Embryonic facial prominence (tissue), 1 donor: ENCODE data around the gene GPN1.
"Not testable (repeated sequence)": the region's sequence is repeated elsewhere in the genome, so short reads cannot be mapped to it uniquely, and the experiment has no call there.

Source experiments
- DNase-seq: peaks from one replicate; pipeline ENCODE4 v3.0.0-alpha.2; 2016; ENCODE audit errors: extremely low spot score

The GPN1 gene

GRCh38 chr2:27627963-27628766 is 685 bp upstream of the GPN1 start:
- DNase-seq: peak; percentile 7

DNA sequence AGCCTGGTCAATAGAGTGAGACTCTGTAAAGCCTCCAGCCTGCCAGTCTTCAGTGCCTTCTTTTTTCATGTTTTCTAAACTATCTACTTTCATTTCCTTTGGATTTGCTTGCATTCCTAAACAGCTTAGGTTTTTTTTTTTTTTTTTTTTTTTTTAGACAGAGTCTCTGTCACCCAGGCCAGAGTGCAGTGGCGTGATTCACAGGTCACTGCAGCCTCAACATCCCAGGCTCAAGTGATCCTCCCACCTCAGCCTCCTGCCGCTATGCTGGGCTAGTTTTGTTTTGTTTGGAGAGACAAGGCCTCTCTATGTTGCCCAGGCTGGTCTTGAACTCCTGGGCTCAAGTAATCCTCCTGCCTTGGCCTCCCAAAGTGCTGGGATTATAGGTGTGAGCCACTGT is 1.4 kb downstream of the GPN1 start:
- not testable (repeated sequence) for DNase-seq

DNA sequence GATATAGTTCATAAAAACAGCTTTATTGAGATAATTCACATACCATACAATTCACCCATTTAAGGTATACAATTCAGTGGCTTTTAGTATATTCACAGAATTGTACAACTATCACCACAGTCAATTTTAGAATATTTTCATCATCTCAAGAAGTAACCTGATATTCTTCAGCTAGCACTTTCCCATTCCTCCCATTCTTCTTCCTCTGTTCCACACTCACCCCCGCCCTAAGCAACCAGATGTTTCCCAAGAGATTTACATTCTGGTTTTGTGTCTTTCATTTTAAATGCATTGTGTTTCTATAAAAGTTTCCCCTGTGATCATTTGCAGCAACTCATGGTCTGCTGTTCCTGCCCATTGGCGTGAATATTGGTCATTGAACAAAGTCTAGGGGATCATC is 5.4 kb downstream of the GPN1 start:
- no peak for DNase-seq

- no peak for DNase-seq
Observed at GRCh38 chr2:27636766-27637165, 7.9 kb downstream of the GPN1 start.

DNA sequence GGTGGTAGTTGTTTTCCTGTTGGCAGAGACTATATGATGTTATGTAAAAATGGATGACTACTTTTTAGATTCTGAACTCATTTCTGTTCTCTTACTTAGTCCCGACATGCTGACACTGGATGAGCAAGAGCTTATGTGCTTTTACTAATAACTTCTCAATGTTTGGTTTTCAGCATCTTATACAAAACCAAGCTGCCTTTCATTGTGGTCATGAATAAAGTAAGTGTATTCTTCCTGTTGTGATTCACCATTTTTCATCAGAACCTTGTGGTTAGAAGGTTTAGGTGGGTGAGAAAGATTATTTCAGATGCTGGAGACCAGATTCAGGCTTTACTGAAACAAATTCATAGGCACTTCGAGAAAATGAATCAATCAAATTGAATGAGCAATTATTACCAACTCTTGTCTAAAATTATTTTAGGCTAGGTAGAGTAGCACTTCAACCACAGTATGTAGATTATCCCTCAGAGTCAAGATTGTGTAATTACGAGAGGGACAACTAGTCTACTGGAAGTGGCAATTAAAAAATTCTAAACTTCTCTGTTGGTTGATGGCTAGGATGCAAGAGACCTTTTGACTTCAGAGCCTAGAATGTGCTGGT is 9.3 kb downstream of the GPN1 start:
- no peak for DNase-seq

GRCh38 chr2:27638709-27639108 is 9.9 kb downstream of the GPN1 start:
- DNase-seq: no peak

DNA sequence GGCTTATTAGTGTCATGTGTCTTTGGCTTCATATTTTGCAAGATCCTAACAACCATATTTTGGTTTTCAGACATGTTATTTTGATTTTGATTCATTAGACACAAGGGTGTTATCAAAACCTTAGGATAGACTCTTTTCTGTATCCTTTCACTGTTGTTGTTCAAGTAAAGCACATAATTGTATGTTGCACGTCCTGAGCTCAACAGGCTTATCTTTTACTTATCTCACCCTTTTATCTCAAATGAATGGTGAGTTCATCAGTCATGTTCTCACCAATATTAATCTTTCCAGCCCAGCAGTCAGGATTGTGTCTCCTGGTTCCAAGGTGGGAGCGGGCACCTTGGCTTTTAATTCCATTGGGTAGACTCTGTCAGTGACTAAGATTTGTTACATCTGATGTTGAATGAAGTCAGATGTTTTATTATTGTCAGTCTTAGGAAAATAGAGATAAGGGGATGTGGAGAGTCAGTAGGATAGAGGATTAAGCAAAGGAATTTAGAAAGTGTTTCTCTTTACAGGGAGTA is 11.9 kb downstream of the GPN1 start:
- no peak for DNase-seq

- DNase-seq: no peak
Observed at GRCh38 chr2:27645197-27645596, 16.3 kb downstream of the GPN1 start.

GRCh38 chr2:27647289-27647688 is 18.4 kb downstream of the GPN1 start:
- DNase-seq: no peak

- no peak for DNase-seq
Observed at GRCh38 chr2:27647737-27648136, 18.9 kb downstream of the GPN1 start.

DNA sequence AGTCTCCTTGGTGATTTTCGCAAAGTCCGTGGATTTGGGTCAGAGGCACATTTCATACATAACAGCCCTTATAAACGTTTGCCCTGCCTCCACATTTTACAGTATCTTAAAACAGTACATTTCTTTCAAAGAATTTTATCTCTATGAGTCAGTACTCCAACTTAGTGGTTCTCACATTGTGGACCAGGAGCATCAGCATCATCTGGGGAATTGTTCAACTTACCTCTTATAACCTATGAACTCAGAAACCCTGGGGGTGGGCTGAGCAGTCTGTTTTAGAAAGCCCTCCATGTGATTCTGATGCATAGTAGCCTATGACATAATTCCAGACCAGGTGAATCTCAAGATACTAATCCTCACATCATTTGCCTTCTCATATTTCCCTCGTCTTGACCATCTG is 22.2 kb downstream of the GPN1 start:
- no peak for DNase-seq

DNA sequence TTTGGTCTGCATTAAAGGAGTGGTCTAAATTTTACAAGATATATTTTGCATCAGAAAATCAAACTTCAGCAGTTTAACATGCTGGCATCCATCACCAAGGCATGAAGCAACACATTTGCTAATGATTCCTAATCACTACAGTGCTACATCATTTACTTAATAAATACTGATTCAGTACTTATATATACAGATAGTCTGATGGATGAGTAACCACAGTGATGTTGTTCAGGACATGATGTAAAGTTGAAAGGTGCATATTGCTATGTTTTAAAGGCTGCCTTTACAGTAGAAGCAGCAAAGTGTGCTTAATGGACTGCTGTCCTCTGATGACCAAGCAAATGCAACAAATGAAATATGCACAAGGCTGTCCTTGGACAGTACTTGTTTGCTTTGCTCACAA is 23.5 kb downstream of the GPN1 start:
- DNase-seq: no peak

DNA sequence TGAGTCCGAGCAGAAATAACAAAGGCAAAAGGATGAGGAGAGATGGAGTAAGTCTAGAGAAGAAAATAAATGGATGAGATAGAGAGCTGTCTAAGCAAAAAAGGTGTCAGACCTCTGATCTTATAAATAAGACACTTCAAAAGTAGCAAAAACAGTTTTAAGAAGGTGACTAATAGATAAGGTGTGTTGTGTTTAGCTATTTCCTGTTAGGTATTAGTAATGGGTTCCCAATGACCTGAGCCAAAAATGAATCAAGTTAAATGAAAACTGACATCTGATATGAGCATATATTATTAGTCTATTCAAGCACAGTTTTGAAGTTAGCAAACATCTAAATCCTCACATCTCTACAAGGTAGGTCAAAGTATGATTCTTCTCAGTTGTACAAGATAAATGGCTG is 23.9 kb downstream of the GPN1 start:
- DNase-seq: no peak

DNA sequence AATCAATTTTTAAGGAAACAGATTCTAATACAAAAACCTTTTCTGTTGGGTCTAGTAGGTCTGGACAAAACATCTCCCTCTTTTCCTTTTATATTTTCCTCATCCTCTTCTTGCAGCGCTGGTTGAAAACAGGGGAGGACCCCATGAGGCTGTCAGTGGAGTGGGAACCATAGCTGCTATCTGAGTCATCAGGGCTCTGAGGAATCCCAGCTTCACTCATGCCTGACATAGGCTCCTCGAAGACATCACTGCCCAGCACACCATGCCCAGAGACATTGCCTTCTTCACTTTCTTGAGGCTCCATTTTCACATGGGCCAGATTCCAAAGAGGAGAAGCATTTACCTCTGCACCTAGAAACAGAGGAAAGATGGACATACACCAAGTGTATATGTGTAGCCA is 24.5 kb downstream of the GPN1 start:
- no peak for DNase-seq

- no peak for DNase-seq
Observed at GRCh38 chr2:27655155-27655951, 26.5 kb downstream of the GPN1 start.

DNA sequence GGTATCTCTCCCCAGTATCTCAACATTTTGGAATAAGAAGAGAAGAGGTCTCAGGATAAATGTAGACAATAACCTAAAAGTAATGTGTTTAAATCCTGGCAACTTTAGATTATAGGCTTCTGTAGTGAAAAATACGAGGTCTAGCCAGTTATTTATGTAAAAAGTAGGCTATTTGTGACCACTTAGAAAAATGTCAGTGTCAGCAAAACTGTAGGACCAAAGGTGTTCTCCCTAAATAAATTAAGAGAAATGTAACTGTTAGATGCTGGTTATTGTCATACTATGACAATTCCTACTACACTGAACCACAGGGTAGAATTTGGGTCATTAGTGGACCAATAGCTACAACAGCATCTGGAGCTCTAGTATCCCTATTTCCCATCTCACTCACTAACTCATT is 32.5 kb downstream of the GPN1 start:
- no peak for DNase-seq

- peak; percentile 85 for DNase-seq
Observed at GRCh38 chr2:27663285-27664153, 34.7 kb downstream of the GPN1 start, which contains the start of the genes SLC4A1AP and SUPT7L. Gene SLC4A1AP, plus strand, starts transcription at chr2:27663889. Its CDS starts 26 bp downstream, at chr2:27663915. Gene SUPT7L, minus strand, starts transcription at chr2:27663614. Its CDS starts 1,422 bp downstream, at chr2:27662192.

- no peak for DNase-seq
Observed at GRCh38 chr2:27664154-27664574, 35.3 kb downstream of the GPN1 start.

GRCh38 chr2:27664622-27665363 is 35.9 kb downstream of the GPN1 start:
- DNase-seq: no peak

DNA sequence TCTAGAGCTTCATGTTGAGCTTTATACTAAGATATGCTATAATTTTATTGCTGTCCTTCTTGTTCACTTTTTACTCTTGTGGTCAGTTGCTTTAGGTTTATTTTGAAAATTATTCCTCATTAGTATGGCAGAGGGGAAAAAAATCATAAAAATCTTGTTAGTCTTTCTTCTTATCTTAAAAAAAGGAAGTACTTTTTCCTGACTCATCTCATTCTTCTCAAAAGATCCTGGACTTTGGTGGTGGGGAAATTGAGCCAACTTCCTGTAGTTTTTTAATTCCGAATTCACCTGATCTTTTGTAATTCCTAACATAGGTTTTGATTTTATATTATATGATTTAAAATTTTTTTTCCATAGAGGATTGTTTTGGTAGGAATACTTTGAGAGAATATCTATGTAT is 38.6 kb downstream of the GPN1 start:
- no peak for DNase-seq

GRCh38 chr2:27671235-27671634 is 42.4 kb downstream of the GPN1 start:
- no peak for DNase-seq
